A549 (cell line): ENCODE measurements around the gene ZNF506.

Experiments
- CHD2 ChIP-seq: fragments of 150-350 bp; IDR thresholded peaks from 2 replicates; pipeline ENCODE4 v1.6.1; 2014; ENCODE audit warnings: low read length; ENCODE audit not compliant: partially characterized antibody
- CTCF ChIP-seq: fragments of >200 bp; sonication (Bioruptor Twin); formaldehyde crosslinking; IDR thresholded peaks from 3 replicates; pipeline ENCODE4 v1.5.1; 2016
- HDAC2 ChIP-seq: fragments of 200-600 bp; sonication (generic); IDR thresholded peaks from 2 replicates; pipeline ENCODE4 v1.6.1; 2016
- HEYL ChIP-seq: fragments of 250-450 bp; sonication (Bioruptor Pico); IDR thresholded peaks from 2 replicates; pipeline ENCODE4 v1.8.0; 2021; ENCODE audit warnings: mild to moderate bottlenecking, moderate library complexity
- MAX ChIP-seq: IDR thresholded peaks from 2 replicates; pipeline ENCODE4 v1.6.1; 2012
- POLR2A ChIP-seq: IDR thresholded peaks from 2 replicates; pipeline ENCODE4 v1.6.1; 2012; ENCODE audit warnings: mild to moderate bottlenecking, low read length
- POLR2AphosphoS2 ChIP-seq: conservative IDR thresholded peaks from 2 replicates; pipeline ENCODE4 v1.6.1; 2012; ENCODE audit warnings: low read length, improper control_type of control experiment, inconsistent platforms
- RAD21 ChIP-seq, 2 experiments: fragments of >200 bp in 1 of 2; sonication (Bioruptor Twin) in 1 of 2; formaldehyde crosslinking in 1 of 2; IDR thresholded peaks in 1 of 2; conservative IDR thresholded peaks in 1 of 2; 2 replicates in 1 of 2; 3 replicates in 1 of 2; pipeline ENCODE4 v1.6.1; 2012 to 2018; ENCODE audit warnings: inconsistent platforms in 1 of 2
- RNF2 ChIP-seq: fragments of 200-600 bp; sonication (generic); IDR thresholded peaks from 2 replicates; pipeline ENCODE4 v1.6.1; 2016; ENCODE audit warnings: low read depth, mild to moderate bottlenecking, antibody characterized with exemption, moderate library complexity, borderline replicate concordance
- TP53 ChIP-seq: fragments of 250-450 bp; sonication (Bioruptor Pico); IDR thresholded peaks from 2 replicates; pipeline ENCODE4 v1.5.0; 2021; ENCODE audit warnings: mild to moderate bottlenecking, moderate library complexity
- ZNF302 ChIP-seq: fragments of 250-450 bp; sonication (Bioruptor Pico); IDR thresholded peaks from 2 replicates; pipeline ENCODE4 v1.9.0; 2021; ENCODE audit warnings: inconsistent platforms, mild to moderate bottlenecking, moderate library complexity
- TF ChIP-seq, protein P1 (sequence below): fragments of 450-650 bp; IDR thresholded peaks from 2 replicates; pipeline ENCODE4 v1.6.1; 2014; ENCODE audit warnings: antibody characterized with exemption

GRCh38 chr19:19866611-19867248 lies 45.2 kb upstream of the ZNF506 start:
- TF ChIP-seq TP53 (CRISPR knock-in tag) = no peak
- TF ChIP-seq, protein P1, sequence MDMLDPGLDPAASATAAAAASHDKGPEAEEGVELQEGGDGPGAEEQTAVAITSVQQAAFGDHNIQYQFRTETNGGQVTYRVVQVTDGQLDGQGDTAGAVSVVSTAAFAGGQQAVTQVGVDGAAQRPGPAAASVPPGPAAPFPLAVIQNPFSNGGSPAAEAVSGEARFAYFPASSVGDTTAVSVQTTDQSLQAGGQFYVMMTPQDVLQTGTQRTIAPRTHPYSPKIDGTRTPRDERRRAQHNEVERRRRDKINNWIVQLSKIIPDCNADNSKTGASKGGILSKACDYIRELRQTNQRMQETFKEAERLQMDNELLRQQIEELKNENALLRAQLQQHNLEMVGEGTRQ = no peak
- TF ChIP-seq CTCF = no peak
- TF ChIP-seq POLR2AphosphoS2 = no peak
- TF ChIP-seq RNF2 = no peak
- no peak for TF ChIP-seq HDAC2
- TF ChIP-seq CHD2 = no peak
- TF ChIP-seq POLR2A = no peak
- no peak for TF ChIP-seq HEYL (CRISPR knock-in tag)
- TF ChIP-seq MAX = no peak
- TF ChIP-seq ZNF302 (CRISPR knock-in tag) = no peak
- TF ChIP-seq RAD21 (conservative IDR thresholded peaks at IDR 0.05 in 1 of 2, IDR thresholded peaks at IDR 0.05 in 1 of 2) = no peak
